ENCODE measurements around the gene PAK2.
"Not testable (repeated sequence)": the region's sequence is repeated elsewhere in the genome, so short reads cannot be mapped to it uniquely, and the experiment has no call there.

The PAK2 gene

GRCh38 chr3:196813903-196814302 is 74.2 kb downstream of the PAK2 start:
- DNase-seq (ENCODE audit: extremely low spot score) = no peak
- ChIA-PET POLR2A (no interaction called here), CTCF (no interaction called here)
- no peak for TF ChIP-seq CTCF (IDR thresholded peaks at IDR 0.05; ENCODE audit: control extremely low read depth, extremely low read depth, low read depth, missing control alignments)

GRCh38 chr3:196821806-196822355 is 82.2 kb downstream of the PAK2 start:
- ChIA-PET POLR2A (no interaction called here), CTCF (interaction anchor here (0.7 to 1.1 kb wide), 3 partner anchors 12 to 215 kb away, joined by 3 to 4 read pairs (median 3); no protein-coding TSS in a partner anchor)
- no peak for DNase-seq (ENCODE audit: extremely low spot score)
- no peak for TF ChIP-seq CTCF (IDR thresholded peaks at IDR 0.05; ENCODE audit: control extremely low read depth, extremely low read depth, low read depth, missing control alignments)

- DNase-seq (ENCODE audit: extremely low spot score); POLR2A ChIA-PET; CTCF ChIA-PET: not testable (repeated sequence)
Measured at GRCh38 chr3:196829651-196830050, 90.0 kb downstream of the PAK2 start.

GRCh38 chr3:196835086-196835485 is 95.4 kb downstream of the PAK2 start:
- ChIA-PET CTCF (interaction anchor here (1.0 to 2.1 kb wide), 3 partner anchors 15 to 460 kb away, joined by 3 to 7 read pairs (median 4); no protein-coding TSS in a partner anchor), POLR2A (no interaction called here)
- DNase-seq (ENCODE audit: extremely low spot score) = no peak
- TF ChIP-seq CTCF (IDR thresholded peaks at IDR 0.05; ENCODE audit: control extremely low read depth, extremely low read depth, low read depth, missing control alignments) = no peak

GRCh38 chr3:196836626-196837025 is 97.0 kb downstream of the PAK2 start:
- DNase-seq (ENCODE audit: extremely low spot score); POLR2A ChIA-PET: not testable (repeated sequence)
- CTCF ChIA-PET = interaction anchor here (0.8 to 2.3 kb wide), 11 partner anchors 10 to 308 kb away, joined by 3 to 18 read pairs (median 5); partner anchors contain the start of genes NCBP2 and SENP5

GRCh38 chr3:196837819-196838420 is 98.3 kb downstream of the PAK2 start:
- peak; percentile 87 for TF ChIP-seq CTCF (IDR thresholded peaks at IDR 0.05; ENCODE audit: control extremely low read depth, extremely low read depth, low read depth, missing control alignments)
- ChIA-PET POLR2A (interaction anchor here (0.6 kb wide), 1 partner anchor 29 kb away, joined by 5 read pairs; no protein-coding TSS in a partner anchor), CTCF (interaction anchor here (0.7 to 2.3 kb wide), 36 partner anchors 9 to 672 kb away, joined by 3 to 20 read pairs (median 4); partner anchors contain the start of genes MELTF, NCBP2 and SENP5)
- DNase-seq (ENCODE audit: extremely low spot score) = peak; percentile 82

GRCh38 chr3:196839351-196839750 is 99.7 kb downstream of the PAK2 start:
- POLR2A ChIA-PET; DNase-seq (ENCODE audit: extremely low spot score): not testable (repeated sequence)
- CTCF ChIA-PET = interaction anchor here (1.2 kb wide), 1 partner anchor 70 kb away, joined by 3 read pairs; no protein-coding TSS in a partner anchor

GRCh38 chr3:196842567-196843434 is 103.1 kb downstream of the PAK2 start:
- DNase-seq (ENCODE audit: extremely low spot score) = no peak
- ChIA-PET CTCF (interaction anchor here (0.9 to 1.3 kb wide), 2 partner anchors 20 to 99 kb away, joined by 3 to 5 read pairs; no protein-coding TSS in a partner anchor), POLR2A (no interaction called here)

More at GRCh38 chr3:196842567-196843434, 103.1 kb downstream of the PAK2 start:
- TF ChIP-seq CTCF (IDR thresholded peaks at IDR 0.05; ENCODE audit: control extremely low read depth, extremely low read depth, low read depth, missing control alignments) = no peak
